Neural crest cell (in vitro differentiated cells): Measurements from ENCODE around the gene TMTC4. TPM values are rescaled to one million over a fixed set of nuclear protein-coding genes. Genes with fewer than 3 reads are reported as not detected.

Experiments used
- DNase-seq: peaks from one replicate; pipeline ENCODE4 v3.0.0; 2021; ENCODE audit warnings: low read depth, mixed read lengths, low spot score
- H3K27ac Mint-ChIP-seq: one replicate; pipeline ENCODE4 v1.8.0; 2021; ENCODE audit warnings: mild to moderate bottlenecking, mixed read lengths; ENCODE audit not compliant: unreplicated experiment
- H3K27me3 Mint-ChIP-seq: 2 replicates; pipeline ENCODE4 v1.8.0; 2021; ENCODE audit warnings: low read depth, mild to moderate bottlenecking, mixed read lengths
- H3K36me3 Mint-ChIP-seq: 2 replicates; pipeline ENCODE4 v1.8.0; 2021; ENCODE audit warnings: low read depth, mild to moderate bottlenecking, mixed read lengths
- H3K4me1 Mint-ChIP-seq: 2 replicates; pipeline ENCODE4 v1.8.0; 2021; ENCODE audit warnings: mixed read lengths
- H3K4me3 Mint-ChIP-seq: one replicate; pipeline ENCODE4 v1.8.0; 2021; ENCODE audit warnings: mild to moderate bottlenecking, mixed read lengths
- H3K9me3 Mint-ChIP-seq: 2 replicates; pipeline ENCODE4 v1.8.0; 2021; ENCODE audit warnings: mixed read lengths
- total RNA-seq: library from RNA; stranded (reverse); gene quantifications from 2 replicates; pipeline ENCODE4 v1.2.1, GENCODE V29; 2021
- TF ChIP-seq, protein P1 (sequence below): fragments of 200-600 bp; sonication (generic); conservative IDR thresholded peaks from 2 replicates; pipeline ENCODE4 v1.5.0; 2021; ENCODE audit warnings: antibody characterized with exemption, mild to moderate bottlenecking

TMTC4 gene
- total RNA-seq, 1 donor from 2014 or later = 51.7 TPM

DNA sequence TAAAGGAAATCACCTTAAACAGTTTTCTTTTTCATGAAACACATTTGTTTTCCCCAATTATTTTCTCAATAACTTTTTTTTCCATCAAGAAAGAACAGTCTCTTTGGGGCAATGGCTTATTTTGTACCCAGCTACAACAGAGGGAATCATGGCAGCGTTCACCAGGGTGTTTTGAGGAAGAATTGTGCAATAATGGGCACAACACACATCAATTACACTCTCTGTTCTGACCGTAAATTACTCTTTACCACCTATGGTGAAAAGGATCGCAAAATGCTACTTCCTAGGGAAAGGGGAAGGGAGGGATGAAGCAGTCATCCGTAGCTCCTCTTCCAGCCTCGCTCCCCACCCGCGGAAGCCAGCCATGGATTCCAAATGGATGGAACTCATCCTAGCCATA is 38.6 kb downstream of the TMTC4 start:
- TF ChIP-seq, protein P1, sequence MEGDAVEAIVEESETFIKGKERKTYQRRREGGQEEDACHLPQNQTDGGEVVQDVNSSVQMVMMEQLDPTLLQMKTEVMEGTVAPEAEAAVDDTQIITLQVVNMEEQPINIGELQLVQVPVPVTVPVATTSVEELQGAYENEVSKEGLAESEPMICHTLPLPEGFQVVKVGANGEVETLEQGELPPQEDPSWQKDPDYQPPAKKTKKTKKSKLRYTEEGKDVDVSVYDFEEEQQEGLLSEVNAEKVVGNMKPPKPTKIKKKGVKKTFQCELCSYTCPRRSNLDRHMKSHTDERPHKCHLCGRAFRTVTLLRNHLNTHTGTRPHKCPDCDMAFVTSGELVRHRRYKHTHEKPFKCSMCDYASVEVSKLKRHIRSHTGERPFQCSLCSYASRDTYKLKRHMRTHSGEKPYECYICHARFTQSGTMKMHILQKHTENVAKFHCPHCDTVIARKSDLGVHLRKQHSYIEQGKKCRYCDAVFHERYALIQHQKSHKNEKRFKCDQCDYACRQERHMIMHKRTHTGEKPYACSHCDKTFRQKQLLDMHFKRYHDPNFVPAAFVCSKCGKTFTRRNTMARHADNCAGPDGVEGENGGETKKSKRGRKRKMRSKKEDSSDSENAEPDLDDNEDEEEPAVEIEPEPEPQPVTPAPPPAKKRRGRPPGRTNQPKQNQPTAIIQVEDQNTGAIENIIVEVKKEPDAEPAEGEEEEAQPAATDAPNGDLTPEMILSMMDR = no peak
- Mint-ChIP-seq H3K9me3 (no peaks in the 10 kb centered on the region), H3K27me3 (no peaks in the 10 kb centered on the region), H3K27ac (peak overlapping the region; percentile 85), H3K4me1 (peaks cover 16% of the 10 kb centered on the region), H3K4me3 (no peak overlapping the region), H3K36me3 (peaks cover 21% of the 10 kb centered on the region)
- DNase-seq = no peak

DNA sequence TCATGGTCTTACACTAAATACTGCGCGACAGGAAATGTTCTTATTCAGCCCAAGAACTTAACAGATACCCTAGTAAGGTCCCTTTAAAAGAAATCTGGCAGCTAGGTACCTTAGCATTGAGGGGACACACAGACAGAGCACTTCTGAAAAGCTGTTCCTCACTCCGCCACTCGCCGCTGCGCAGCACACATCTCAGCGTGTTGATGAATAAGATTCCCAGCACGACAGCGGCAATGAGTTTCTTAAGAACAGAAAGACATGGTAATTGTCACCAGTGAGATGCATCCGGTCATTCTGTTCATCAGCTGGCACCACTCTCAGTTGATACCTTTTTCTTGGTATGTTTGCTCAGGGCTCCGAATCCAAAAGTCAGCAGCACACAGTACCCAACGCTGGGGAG is 39.9 kb downstream of the TMTC4 start:
- TF ChIP-seq, protein P1 = no peak
- Mint-ChIP-seq H3K4me3 (no peak overlapping the region), H3K27ac (no peak overlapping the region), H3K9me3 (no peaks in the 10 kb centered on the region), H3K27me3 (no peaks in the 10 kb centered on the region), H3K36me3 (peaks cover 22% of the 10 kb centered on the region), H3K4me1 (peaks cover 30% of the 10 kb centered on the region)
- no peak for DNase-seq

DNA sequence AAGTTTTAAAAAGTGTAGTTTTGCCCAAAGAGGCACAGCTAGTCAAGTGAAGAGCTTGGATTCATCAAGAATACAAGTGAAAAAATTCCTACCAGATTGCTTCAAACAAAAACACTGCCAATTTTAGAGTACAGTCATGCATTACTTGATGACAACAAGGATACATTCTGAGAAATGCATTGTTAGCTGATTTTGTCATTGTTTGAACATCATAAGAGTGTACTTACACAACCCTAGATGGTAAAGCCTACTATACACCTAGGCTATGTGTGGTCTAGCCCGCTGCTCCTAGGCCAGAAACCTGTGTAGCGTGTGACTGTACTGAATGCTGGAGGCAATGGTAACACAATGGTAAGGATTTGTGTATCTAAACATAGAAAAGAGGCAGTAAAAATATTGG is 41.1 kb downstream of the TMTC4 start:
- Mint-ChIP-seq H3K4me1 (peaks cover 32% of the 10 kb centered on the region), H3K36me3 (peaks cover 32% of the 10 kb centered on the region), H3K27ac (no peak overlapping the region), H3K27me3 (no peaks in the 10 kb centered on the region), H3K9me3 (no peaks in the 10 kb centered on the region), H3K4me3 (no peak overlapping the region)
- TF ChIP-seq, protein P1 = no peak
- DNase-seq = no peak

DNA sequence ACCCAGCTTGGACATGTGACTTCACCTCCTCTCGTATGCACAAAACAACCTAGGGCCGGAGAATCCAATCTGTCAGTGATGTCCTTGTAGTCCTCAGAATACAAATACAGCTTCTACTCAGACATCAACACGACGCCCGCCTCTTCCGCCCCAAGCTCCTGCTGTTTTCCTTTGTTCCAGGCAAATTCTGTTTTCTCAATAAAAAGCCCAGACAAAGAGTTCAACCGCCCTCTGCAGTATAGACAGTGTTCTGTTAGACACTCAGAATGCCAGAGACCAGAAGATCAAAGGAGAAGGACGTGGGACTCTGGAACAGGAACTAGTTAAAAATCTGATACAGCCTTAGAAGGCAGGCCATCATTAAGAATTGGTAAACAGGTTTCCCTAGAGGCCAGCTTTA is 44.0 kb downstream of the TMTC4 start:
- TF ChIP-seq, protein P1 = no peak
- peaks cover 37% of the 10 kb centered on the region for H3K36me3 Mint-ChIP-seq
- peak overlapping the region; percentile 3 for H3K4me3 Mint-ChIP-seq
- no peaks in the 10 kb centered on the region for H3K9me3 Mint-ChIP-seq
- H3K27me3 Mint-ChIP-seq = no peaks in the 10 kb centered on the region
- peak overlapping the region; percentile 79 for H3K27ac Mint-ChIP-seq
- peak; percentile 19 for DNase-seq
- H3K4me1 Mint-ChIP-seq = peaks cover 37% of the 10 kb centered on the region

DNA sequence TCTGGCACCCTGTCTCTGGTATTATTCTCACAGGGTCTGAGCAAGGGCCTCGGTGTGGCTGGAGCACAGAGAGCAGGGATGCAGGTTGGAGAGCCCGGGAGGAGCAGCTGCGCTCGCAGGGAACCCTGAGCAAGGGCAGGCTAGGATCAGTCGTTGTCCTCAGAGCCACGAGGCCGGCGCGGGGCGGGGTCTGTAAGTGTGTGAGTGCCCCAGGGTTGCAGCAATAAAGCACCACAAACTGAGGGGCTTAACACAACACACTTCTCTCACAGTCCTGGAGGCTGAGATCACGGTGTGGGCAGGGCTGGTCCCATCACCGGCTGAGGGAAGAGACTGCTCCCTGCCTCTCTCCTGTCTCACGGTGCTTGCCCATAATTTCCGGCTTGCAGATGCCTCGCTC is 47.5 kb downstream of the TMTC4 start:
- no peak overlapping the region for H3K27ac Mint-ChIP-seq
- no peak overlapping the region for H3K4me3 Mint-ChIP-seq
- no peak for DNase-seq
- peaks cover 50% of the 10 kb centered on the region for H3K36me3 Mint-ChIP-seq
- H3K4me1 Mint-ChIP-seq = peaks cover 37% of the 10 kb centered on the region
- TF ChIP-seq, protein P1 = no peak
- no peaks in the 10 kb centered on the region for H3K9me3 Mint-ChIP-seq
- H3K27me3 Mint-ChIP-seq = no peaks in the 10 kb centered on the region

DNA sequence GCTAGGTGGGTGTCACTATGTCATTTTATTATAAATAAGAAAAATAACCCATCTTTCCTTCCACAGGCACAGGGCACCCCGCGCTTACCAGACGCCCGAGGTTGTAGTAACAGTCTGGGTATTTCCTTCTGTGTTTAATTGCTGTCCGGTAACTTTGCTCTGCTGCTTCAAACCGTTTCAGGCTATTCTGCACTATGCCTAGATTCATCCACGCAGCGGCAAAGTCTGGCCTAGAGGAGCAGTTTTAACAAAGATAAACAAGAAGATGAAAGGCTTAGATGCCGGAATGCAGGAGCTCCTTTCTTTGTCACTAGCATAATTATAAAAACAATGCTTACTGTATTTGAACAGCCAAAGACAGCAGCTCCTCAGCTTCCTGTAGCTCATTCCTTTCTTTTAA is 49.1 kb downstream of the TMTC4 start:
- no peaks in the 10 kb centered on the region for H3K9me3 Mint-ChIP-seq
- TF ChIP-seq, protein P1 = no peak
- no peaks in the 10 kb centered on the region for H3K27me3 Mint-ChIP-seq
- no peak overlapping the region for H3K4me3 Mint-ChIP-seq
- H3K36me3 Mint-ChIP-seq = peaks cover 63% of the 10 kb centered on the region
- H3K27ac Mint-ChIP-seq = no peak overlapping the region
- peaks cover 24% of the 10 kb centered on the region for H3K4me1 Mint-ChIP-seq
- no peak for DNase-seq
